SU-DHL-6 (cell line): Measurements from ENCODE around the gene RFXAP.

Experiments
- H2AFZ ChIP-seq: fragments of 200-600 bp; sonication (generic); 2 replicates; pipeline ENCODE4 v1.6.1; 2014; ENCODE audit warnings: low read depth, mild to moderate bottlenecking, moderate library complexity, mixed read lengths, antibody characterized with exemption, low read length; ENCODE audit not compliant: severe bottlenecking
- H3F3A ChIP-seq: fragments of 200-600 bp; shearing (Covaris generic); 2 replicates; pipeline ENCODE4 v1.6.0; 2016; ENCODE audit warnings: antibody characterized with exemption, mild to moderate bottlenecking; ENCODE audit not compliant: insufficient read depth
- H3K27ac ChIP-seq: fragments of 200-600 bp; sonication (generic); 2 replicates; pipeline ENCODE4 v1.5.1; 2016; ENCODE audit warnings: low read depth, mild to moderate bottlenecking, low read length, moderate library complexity, mixed read lengths
- H3K27me3 ChIP-seq: fragments of 200-600 bp; sonication (generic), shearing (Covaris generic); 2 replicates; pipeline ENCODE4 v1.6.0; 2014; ENCODE audit warnings: mild to moderate bottlenecking, low read length
- H3K36me3 ChIP-seq: fragments of 200-600 bp; sonication (generic); 2 replicates; pipeline ENCODE4 v1.6.1; 2014; ENCODE audit warnings: mild to moderate bottlenecking, low read length, mixed read lengths
- H3K4me2 ChIP-seq: fragments of 300-600, 200-600 bp; shearing (Covaris generic), sonication (generic); 2 replicates; pipeline ENCODE4 v1.6.0; 2014; ENCODE audit warnings: low read length, low read depth, mild to moderate bottlenecking; ENCODE audit not compliant: poor library complexity, severe bottlenecking
- H3K4me3 ChIP-seq: fragments of 200-600 bp; sonication (generic); 2 replicates; pipeline ENCODE4 v1.5.1; 2014; ENCODE audit warnings: antibody characterized with exemption, low read length, mild to moderate bottlenecking, mixed read lengths; ENCODE audit not compliant: insufficient read depth, poor library complexity, severe bottlenecking
- H3K79me2 ChIP-seq: fragments of 200-600 bp; sonication (generic); 2 replicates; pipeline ENCODE4 v1.6.1; 2014; ENCODE audit warnings: mild to moderate bottlenecking, low read length, moderate library complexity; ENCODE audit not compliant: insufficient read depth
- H3K9ac ChIP-seq: fragments of 200-600 bp; sonication (generic); 2 replicates; pipeline ENCODE4 v1.7.0; 2014; ENCODE audit warnings: mild to moderate bottlenecking, low read length
- H3K9me2 ChIP-seq: fragments of 200-600 bp; sonication (generic); replicated peaks from 2 replicates; pipeline ENCODE4 v1.6.1; 2014; ENCODE audit warnings: low read length; ENCODE audit not compliant: insufficient read depth
- H3K9me3 ChIP-seq: fragments of 200-600 bp; sonication (generic); 2 replicates; pipeline ENCODE4 v1.6.1; 2014; ENCODE audit warnings: low read length, mixed read lengths; ENCODE audit not compliant: insufficient read depth
- H4K20me1 ChIP-seq: fragments of 200-600 bp; sonication (generic); 2 replicates; pipeline ENCODE4 v1.6.1; 2014; ENCODE audit warnings: low read depth, mild to moderate bottlenecking, antibody characterized with exemption, low read length, moderate library complexity, mixed read lengths
- EZH2phosphoT487 ChIP-seq: fragments of 200-600 bp; sonication (generic), shearing (Covaris generic); conservative IDR thresholded peaks from 2 replicates; pipeline ENCODE4 v1.6.1; 2018; ENCODE audit warnings: mild to moderate bottlenecking, antibody characterized with exemption, low read length, moderate library complexity, mixed read lengths
- TF ChIP-seq, protein P1 (sequence below): fragments of 200-600 bp; sonication (generic); IDR thresholded peaks from one replicate; pipeline ENCODE4 v1.5.1; 2017; ENCODE audit warnings: antibody characterized with exemption, mild to moderate bottlenecking, low read length, moderate library complexity; ENCODE audit not compliant: insufficient read depth, poor library complexity, severe bottlenecking

The RFXAP gene

DNA sequence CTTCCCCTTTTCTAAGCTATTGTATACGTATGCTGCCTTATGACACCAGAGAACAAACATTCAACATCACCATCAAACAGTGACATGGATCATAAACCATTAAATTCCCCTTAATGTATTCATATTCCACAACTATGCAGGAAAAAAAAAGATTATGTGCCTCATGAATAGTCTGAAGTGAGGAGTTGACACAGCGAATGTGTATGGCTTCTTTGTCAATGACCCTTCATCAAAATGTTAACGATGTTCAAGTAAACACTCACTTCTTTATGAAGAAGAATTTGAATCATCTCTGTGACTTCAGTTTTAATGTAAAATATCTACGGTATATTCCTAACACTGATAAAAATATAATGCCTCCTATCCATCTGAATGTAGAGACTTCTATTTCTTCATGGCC, 56.4 kb downstream of the RFXAP start:
- TF ChIP-seq EZH2phosphoT487: no peak
- TF ChIP-seq, protein P1, sequence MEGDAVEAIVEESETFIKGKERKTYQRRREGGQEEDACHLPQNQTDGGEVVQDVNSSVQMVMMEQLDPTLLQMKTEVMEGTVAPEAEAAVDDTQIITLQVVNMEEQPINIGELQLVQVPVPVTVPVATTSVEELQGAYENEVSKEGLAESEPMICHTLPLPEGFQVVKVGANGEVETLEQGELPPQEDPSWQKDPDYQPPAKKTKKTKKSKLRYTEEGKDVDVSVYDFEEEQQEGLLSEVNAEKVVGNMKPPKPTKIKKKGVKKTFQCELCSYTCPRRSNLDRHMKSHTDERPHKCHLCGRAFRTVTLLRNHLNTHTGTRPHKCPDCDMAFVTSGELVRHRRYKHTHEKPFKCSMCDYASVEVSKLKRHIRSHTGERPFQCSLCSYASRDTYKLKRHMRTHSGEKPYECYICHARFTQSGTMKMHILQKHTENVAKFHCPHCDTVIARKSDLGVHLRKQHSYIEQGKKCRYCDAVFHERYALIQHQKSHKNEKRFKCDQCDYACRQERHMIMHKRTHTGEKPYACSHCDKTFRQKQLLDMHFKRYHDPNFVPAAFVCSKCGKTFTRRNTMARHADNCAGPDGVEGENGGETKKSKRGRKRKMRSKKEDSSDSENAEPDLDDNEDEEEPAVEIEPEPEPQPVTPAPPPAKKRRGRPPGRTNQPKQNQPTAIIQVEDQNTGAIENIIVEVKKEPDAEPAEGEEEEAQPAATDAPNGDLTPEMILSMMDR: no peak
- Histone ChIP-seq H3K27me3 (no peaks in the 10 kb centered on the region), H3K27ac (no peak overlapping the region), H3K36me3 (no peaks in the 10 kb centered on the region), H3K4me3 (no peak overlapping the region), H3K9me2 (no peaks in the 10 kb centered on the region), H3F3A (no peaks in the 10 kb centered on the region), H3K4me2 (no peak overlapping the region), H3K9me3 (no peaks in the 10 kb centered on the region), H3K9ac (no peak overlapping the region), H2AFZ (no peak overlapping the region), H3K79me2 (no peaks in the 10 kb centered on the region), H4K20me1 (no peaks in the 10 kb centered on the region)

DNA sequence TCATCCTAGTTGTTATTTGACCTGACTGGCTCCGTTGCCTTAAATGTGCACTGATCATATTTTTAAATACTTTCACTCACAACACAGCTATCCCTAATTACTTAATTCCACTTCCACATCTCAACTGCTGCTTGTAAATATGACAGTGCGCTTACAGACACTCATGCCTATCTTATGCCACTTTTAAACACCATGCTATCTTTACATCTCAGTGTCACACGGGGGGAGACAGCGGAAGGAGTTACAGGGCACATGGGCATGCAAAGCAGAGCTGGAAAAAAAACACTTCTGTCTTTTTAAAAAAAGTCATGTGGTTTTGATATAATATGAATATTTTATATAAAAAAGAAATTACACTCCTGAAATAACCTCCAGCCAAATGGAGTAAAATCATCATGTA, 56.9 kb downstream of the RFXAP start:
- no peaks in the 10 kb centered on the region for H4K20me1 ChIP-seq
- H3K9me3 ChIP-seq: no peaks in the 10 kb centered on the region
- no peak overlapping the region for H3K4me3 ChIP-seq
- no peaks in the 10 kb centered on the region for H3K9me2 ChIP-seq
- TF ChIP-seq EZH2phosphoT487: no peak
- TF ChIP-seq, protein P1: no peak
- no peak overlapping the region for H2AFZ ChIP-seq
- H3K36me3 ChIP-seq: no peaks in the 10 kb centered on the region
- no peak overlapping the region for H3K9ac ChIP-seq
- no peak overlapping the region for H3K27ac ChIP-seq
- no peaks in the 10 kb centered on the region for H3K79me2 ChIP-seq
- no peak overlapping the region for H3K4me2 ChIP-seq
- no peaks in the 10 kb centered on the region for H3K27me3 ChIP-seq
- H3F3A ChIP-seq: no peaks in the 10 kb centered on the region
